GM21360 (cell line): ENCODE data around the gene LIPG.
"Not testable (repeated sequence)": the region's sequence is repeated elsewhere in the genome, so short reads cannot be mapped to it uniquely, and the experiment has no call there.

ENCODE experiments used
- ATAC-seq: cut with Tn5 transposase; IDR thresholded peaks from one replicate; pipeline ENCODE4 v1.9.1; 2021; ENCODE audit warnings: mild to moderate bottlenecking, moderate library complexity; ENCODE audit not compliant: unreplicated experiment

The LIPG gene

GRCh38 chr18:49572611-49573345 is 10.9 kb downstream of the LIPG start:
- no peak for ATAC-seq

GRCh38 chr18:49573835-49574234 is 12.0 kb downstream of the LIPG start:
- ATAC-seq, result no peak

GRCh38 chr18:49579041-49579440 is 17.2 kb downstream of the LIPG start:
- not testable (repeated sequence) for ATAC-seq

- ATAC-seq, result not testable (repeated sequence)
Measured at GRCh38 chr18:49579583-49579982, 17.7 kb downstream of the LIPG start.

- ATAC-seq, result no peak
Measured at GRCh38 chr18:49580279-49580678, 18.4 kb downstream of the LIPG start.

- no peak for ATAC-seq
Measured at GRCh38 chr18:49581371-49581770, 19.5 kb downstream of the LIPG start.

- ATAC-seq, result no peak
Measured at GRCh38 chr18:49582579-49582978, 20.7 kb downstream of the LIPG start.

GRCh38 chr18:49584394-49584793 is 22.5 kb downstream of the LIPG start:
- ATAC-seq, result no peak

- ATAC-seq, result not testable (repeated sequence)
Measured at GRCh38 chr18:49584951-49585350, 23.1 kb downstream of the LIPG start.

GRCh38 chr18:49585781-49586663 is 24.2 kb downstream of the LIPG start:
- no peak for ATAC-seq

- no peak for ATAC-seq
Measured at GRCh38 chr18:49588171-49588570, 26.3 kb downstream of the LIPG start.

GRCh38 chr18:49588971-49589370 is 27.1 kb downstream of the LIPG start:
- no peak for ATAC-seq

- no peak for ATAC-seq
Measured at GRCh38 chr18:49590608-49591007, 28.8 kb downstream of the LIPG start.

GRCh38 chr18:49591271-49591670 is 29.4 kb downstream of the LIPG start:
- no peak for ATAC-seq

GRCh38 chr18:49591775-49592174 is 29.9 kb downstream of the LIPG start:
- no peak for ATAC-seq

GRCh38 chr18:49596687-49597086 is 34.8 kb downstream of the LIPG start:
- no peak for ATAC-seq

- ATAC-seq, result no peak
Measured at GRCh38 chr18:49597157-49597931, 35.5 kb downstream of the LIPG start.

GRCh38 chr18:49601211-49601610 is 39.4 kb downstream of the LIPG start:
- no peak for ATAC-seq

GRCh38 chr18:49608366-49609255 is 46.8 kb downstream of the LIPG start:
- no peak for ATAC-seq
